ENCODE results near the gene PIP4K2A. TPM values are rescaled to one million over a fixed set of nuclear protein-coding genes. Genes with fewer than 3 reads are reported as not detected.

Gene PIP4K2A
- total and polyA plus RNA-seq, 2 experiments from 2014 or later: 39.9 to 40.1 TPM

- 0 out of 2 replicates have a peak overlapping the region, but pooled peaks have one; percentile 59 for H3K27ac Mint-ChIP-seq
- no peaks in the 10 kb centered on the region for H3K36me3 Mint-ChIP-seq (ENCODE audit: low read depth)
- Histone ChIP-seq H3K79me2 (replicated peaks; ENCODE audit: insufficient read depth) (peaks cover 99% of the 10 kb centered on the region), H3K4me3 (no peak overlapping the region), H3F3A (replicated peaks; ENCODE audit: low read depth) (no peaks in the 10 kb centered on the region), H4K20me1 (replicated peaks; ENCODE audit: insufficient read depth) (peaks cover 3% of the 10 kb centered on the region; the same call in 1 of the 2 replicates), H3K4me1 (ENCODE audit: insufficient read depth) (peaks cover 39% of the 10 kb centered on the region), H3K36me3 (ENCODE audit: insufficient read depth) (no peaks in the 10 kb centered on the region), H2AFZ (no peak overlapping the region), H3K4me2 (no peak overlapping the region), H3K27me3 (ENCODE audit: insufficient read depth) (no peaks in the 10 kb centered on the region), H3K27ac (ENCODE audit: low read depth) (no peak overlapping the region), H3K9me2 (ENCODE audit: insufficient read depth) (no peaks in the 10 kb centered on the region)
- H3K4me3 Mint-ChIP-seq: no peak overlapping the region
- H3K9me3 Mint-ChIP-seq: no peaks in the 10 kb centered on the region; the same call in 1 of the 3 replicates
- ATAC-seq: no peak
- H3K4me1 Mint-ChIP-seq: peaks cover 54% of the 10 kb centered on the region
- no peak for DNase-seq (ENCODE audit: low spot score)
- TF ChIP-seq ZNF331 (CRISPR knock-in tag; IDR thresholded peaks at IDR 0.05; ENCODE audit: low read depth): no peak
- TF ChIP-seq JUNB (IDR thresholded peaks at IDR 0.05; ENCODE audit: unreplicated experiment): no peak
- no peak for TF ChIP-seq ZNF114 (CRISPR knock-in tag; IDR thresholded peaks at IDR 0.05)
- TF ChIP-seq ZNF462 (CRISPR knock-in tag; IDR thresholded peaks at IDR 0.05): no peak
- TF ChIP-seq REST (IDR thresholded peaks at IDR 0.05; ENCODE audit: unreplicated experiment): no peak
- no peak for TF ChIP-seq NANOG (IDR thresholded peaks at IDR 0.05; ENCODE audit: borderline replicate concordance)
- TF ChIP-seq STAT1 (IDR thresholded peaks at IDR 0.05; ENCODE audit: unreplicated experiment): no peak
- TF ChIP-seq CREB1 (CRISPR knock-in tag; IDR thresholded peaks at IDR 0.05; ENCODE audit: low read depth): no peak
- no peak for TF ChIP-seq POLR2AphosphoS5 (IDR thresholded peaks at IDR 0.05; ENCODE audit: low read depth)
- peaks cover 9% of the 10 kb centered on the region for H3K27me3 Mint-ChIP-seq (ENCODE audit: insufficient read depth, low read depth, poor library complexity)
Measured at GRCh38 chr10:22648547-22648961, 65.8 kb downstream of the PIP4K2A start.
